ENCODE data around the gene HOXC12.
A peak's percentile ranks its signal among the peaks of the same experiment; 100 is the strongest.

Gene HOXC12

GRCh38 chr12:53996240-53997203 is 41.8 kb downstream of the HOXC12 start:
- no peak for DNase-seq (ENCODE audit: low spot score)

- no peak for DNase-seq (ENCODE audit: low spot score)
Measured at GRCh38 chr12:53997204-53998109, 42.8 kb downstream of the HOXC12 start.

- no peak for DNase-seq (ENCODE audit: low spot score)
Measured at GRCh38 chr12:53998110-53998899, 43.6 kb downstream of the HOXC12 start.

GRCh38 chr12:53998900-53999236 is 44.2 kb downstream of the HOXC12 start:
- no peak for DNase-seq (ENCODE audit: low spot score)

- DNase-seq (ENCODE audit: low spot score), result peak; percentile 95
Measured at GRCh38 chr12:53999559-54000115, 44.9 kb downstream of the HOXC12 start.

- no peak for DNase-seq (ENCODE audit: low spot score)
Measured at GRCh38 chr12:54000116-54001114, 45.7 kb downstream of the HOXC12 start, which contains the start of gene HOXC9. Gene HOXC9, plus strand, starts transcription at chr12:54000161. Its CDS starts 28 bp downstream, at chr12:54000189.

- no peak for DNase-seq (ENCODE audit: low spot score)
Measured at GRCh38 chr12:54001283-54002187, 46.8 kb downstream of the HOXC12 start.

GRCh38 chr12:54002278-54002914 is 47.7 kb downstream of the HOXC12 start:
- DNase-seq (ENCODE audit: low spot score), result no peak

GRCh38 chr12:54002915-54003389 is 48.2 kb downstream of the HOXC12 start:
- DNase-seq (ENCODE audit: low spot score), result no peak

GRCh38 chr12:54003625-54004024 is 48.9 kb downstream of the HOXC12 start:
- DNase-seq (ENCODE audit: low spot score), result no peak

GRCh38 chr12:54004063-54004840 is 49.5 kb downstream of the HOXC12 start:
- no peak for DNase-seq (ENCODE audit: low spot score)

- DNase-seq (ENCODE audit: low spot score), result no peak
Measured at GRCh38 chr12:54004841-54005530, 50.3 kb downstream of the HOXC12 start.

GRCh38 chr12:54005531-54005852 is 50.8 kb downstream of the HOXC12 start:
- no peak for DNase-seq (ENCODE audit: low spot score)

GRCh38 chr12:54005853-54006558 is 51.3 kb downstream of the HOXC12 start:
- DNase-seq (ENCODE audit: low spot score), result peak; percentile 86

- DNase-seq (ENCODE audit: low spot score), result no peak
Measured at GRCh38 chr12:54006559-54007220, 52.0 kb downstream of the HOXC12 start.

All from HuH-7 (cell line).